Neutrophil (primary cell): ENCODE data around the gene PRORP.
A peak's percentile ranks its signal among the peaks of the same experiment; 100 is the strongest.
"Not testable (repeated sequence)": the region's sequence is repeated elsewhere in the genome, so short reads cannot be mapped to it uniquely, and the experiment has no call there.

Source experiments
- H3K27ac ChIP-seq: fragments of 200-600 bp; sonication (generic); 2 replicates; pipeline ENCODE4 v1.5.1; 2016; ENCODE audit warnings: mild to moderate bottlenecking, moderate library complexity
- H3K27me3 ChIP-seq: fragments of 200-600 bp; sonication (generic); 2 replicates; pipeline ENCODE4 v1.6.0; 2016; ENCODE audit warnings: mild to moderate bottlenecking
- H3K36me3 ChIP-seq: fragments of 200-600 bp; sonication (generic); 2 replicates; pipeline ENCODE4 v1.5.1; 2017
- H3K4me1 ChIP-seq, 2 experiments: fragments of 200-600 bp in 1 of 2; sonication (generic) in 1 of 2; 1 replicate in 1 of 2; 2 replicates in 1 of 2; pipeline versions ENCODE4 v1.5.1 to v1.6.1; 2013 to 2016; ENCODE audit warnings: low read depth in 1 of 2, low read length in 1 of 2, mild to moderate bottlenecking in 1 of 2, moderate library complexity in 1 of 2; ENCODE audit not compliant: control insufficient read depth in 1 of 2, insufficient read depth in 1 of 2
- H3K4me3 ChIP-seq, 2 experiments: fragments of 200-600 bp in 1 of 2; sonication (generic) in 1 of 2; 1 replicate in 1 of 2; 2 replicates in 1 of 2; pipeline ENCODE4 v1.5.1; 2013 to 2016; ENCODE audit warnings: low read depth in 1 of 2, low read length in 1 of 2, mild to moderate bottlenecking in 1 of 2, moderate library complexity in 1 of 2
- H3K9me3 ChIP-seq: fragments of 200-600 bp; sonication (generic); 2 replicates; pipeline ENCODE4 v1.5.1; 2016
- CTCF ChIP-seq: fragments of 200-600 bp; sonication (generic); IDR thresholded peaks from 2 replicates; pipeline ENCODE4 v1.5.1; 2016; ENCODE audit warnings: antibody characterized with exemption

Gene PRORP

DNA sequence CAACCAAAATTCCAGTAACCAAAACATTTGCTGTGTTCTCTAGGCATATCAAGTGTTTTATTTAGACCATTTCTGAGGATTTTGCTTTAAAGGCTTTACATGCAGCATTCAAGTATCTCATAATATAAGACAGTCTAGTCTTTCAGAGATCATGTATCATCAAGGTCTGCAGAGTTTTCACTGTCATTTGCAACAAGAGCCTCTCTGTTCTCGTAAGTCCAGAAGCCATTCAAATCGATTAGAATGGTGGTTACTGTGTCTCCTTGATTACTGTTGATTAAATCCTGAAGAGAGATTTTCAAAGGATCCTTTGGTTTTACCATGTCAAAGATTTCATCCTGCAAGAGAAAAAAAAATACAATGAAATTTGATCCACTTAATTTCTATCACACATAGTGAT, 36.9 kb upstream of the PRORP start:
- TF ChIP-seq CTCF, result no peak
- Histone ChIP-seq H3K9me3 (no peaks in the 10 kb centered on the region), H3K36me3 (peaks cover 97% of the 10 kb centered on the region), H3K4me1 (peaks cover 0 to 1% of the 10 kb centered on the region in 2 experiments), H3K4me3 (no peak overlapping the region), H3K27me3 (no peaks in the 10 kb centered on the region), H3K27ac (peak overlapping the region; percentile 30)

GRCh38 chr14:35088514-35088913, 33.8 kb upstream of the PRORP start:
- H3K4me1 ChIP-seq, result no peaks in the 10 kb centered on the region
- H3K27ac ChIP-seq, result no peak overlapping the region
- H3K9me3 ChIP-seq, result no peaks in the 10 kb centered on the region
- no peaks in the 10 kb centered on the region for H3K27me3 ChIP-seq
- no peak overlapping the region for H3K4me3 ChIP-seq
- no peak for TF ChIP-seq CTCF
- H3K36me3 ChIP-seq, result peaks cover 99% of the 10 kb centered on the region

GRCh38 chr14:35094645-35095044, 27.7 kb upstream of the PRORP start:
- H3K9me3 ChIP-seq, H3K4me3 ChIP-seq, H3K27me3 ChIP-seq, H3K4me1 ChIP-seq, H3K27ac ChIP-seq: not testable (repeated sequence)
- peaks cover 99% of the 10 kb centered on the region for H3K36me3 ChIP-seq

GRCh38 chr14:35107866-35108265, 14.5 kb upstream of the PRORP start:
- Histone ChIP-seq H3K36me3 (peaks cover 96% of the 10 kb centered on the region), H3K4me3 (no peak overlapping the region), H3K9me3 (no peaks in the 10 kb centered on the region), H3K27ac (no peak overlapping the region), H3K27me3 (no peaks in the 10 kb centered on the region), H3K4me1 (no peaks in the 10 kb centered on the region)
- no peak for TF ChIP-seq CTCF

- Histone ChIP-seq H3K9me3 (no peaks in the 10 kb centered on the region), H3K27ac (no peak overlapping the region), H3K27me3 (no peaks in the 10 kb centered on the region), H3K4me1 (peaks cover 0 to 8% of the 10 kb centered on the region in 2 experiments), H3K4me3 (no peak overlapping the region), H3K36me3 (peaks cover 86% of the 10 kb centered on the region)
- TF ChIP-seq CTCF, result no peak
Measured at GRCh38 chr14:35112641-35113040, 9.7 kb upstream of the PRORP start.

GRCh38 chr14:35113308-35113950, 8.9 kb upstream of the PRORP start:
- Histone ChIP-seq H3K27me3 (no peaks in the 10 kb centered on the region), H3K4me3 (no peak overlapping the region), H3K4me1 (peaks cover 5 to 15% of the 10 kb centered on the region in 2 experiments), H3K27ac (no peak overlapping the region), H3K36me3 (peaks cover 79% of the 10 kb centered on the region), H3K9me3 (no peaks in the 10 kb centered on the region)
- TF ChIP-seq CTCF, result no peak
